K562 (cell line): Measurements from ENCODE around the gene ANO9.

Experiments
- CREB1 ChIP-seq, 2 experiments: sonication (generic) in 1 of 2; formaldehyde crosslinking in 1 of 2; IDR thresholded peaks; 2 replicates each; pipeline versions ENCODE4 v1.6.1 to v1.8.0; 2012 to 2022; ENCODE audit warnings: inconsistent platforms in 1 of 2, mild to moderate bottlenecking in 1 of 2, missing genetic modification reagents in 1 of 2, moderate library complexity in 1 of 2
- EZH2 ChIP-seq: IDR thresholded peaks from 2 replicates; pipeline ENCODE4 v1.6.1; 2012; ENCODE audit warnings: low read depth, mild to moderate bottlenecking, inconsistent platforms, low read length, borderline replicate concordance
- FOXA3 ChIP-seq, 2 experiments: fragments of 450-650 bp in 1 of 2; sonication (generic) in 1 of 2; formaldehyde crosslinking; IDR thresholded peaks in 1 of 2; conservative IDR thresholded peaks in 1 of 2; 2 replicates each; pipeline versions ENCODE4 v1.4.0 to v1.8.0; 2020 to 2022; ENCODE audit warnings: mild to moderate bottlenecking in 2 of 2, missing genetic modification reagents in 1 of 2
- IRF2 ChIP-seq: sonication (generic); formaldehyde crosslinking; IDR thresholded peaks from 2 replicates; pipeline ENCODE4 v1.8.1; 2022; ENCODE audit warnings: mild to moderate bottlenecking, missing genetic modification reagents
- MBD2 ChIP-seq: sonication (generic); IDR thresholded peaks from 2 replicates; pipeline ENCODE4 v1.6.1; 2016; ENCODE audit warnings: low read depth, borderline replicate concordance
- NCOA1 ChIP-seq: fragments of 450-650 bp; IDR thresholded peaks from 2 replicates; pipeline ENCODE4 v1.6.1; 2016; ENCODE audit warnings: low read depth
- PHB2 ChIP-seq: fragments of 450-650 bp; IDR thresholded peaks from 2 replicates; pipeline ENCODE4 v1.6.1; 2017; ENCODE audit warnings: low read depth
- POLR2A ChIP-seq: fragments of 450-650 bp; conservative IDR thresholded peaks from 2 replicates; pipeline ENCODE4 v1.6.1; 2016
- SP2 ChIP-seq: IDR thresholded peaks from 2 replicates; pipeline ENCODE4 v1.6.1; 2011; ENCODE audit warnings: mild to moderate bottlenecking, low read depth, low read length, moderate library complexity; ENCODE audit not compliant: poor library complexity, severe bottlenecking; ENCODE audit errors: extremely low read depth
- TCF7 ChIP-seq: sonication (generic); IDR thresholded peaks from 2 replicates; pipeline ENCODE4 v1.6.1; 2016; ENCODE audit warnings: antibody characterized with exemption, borderline replicate concordance

GRCh38 chr11:462107-462890 is 20.5 kb upstream of the ANO9 start:
- TF ChIP-seq NCOA1 (no peak), PHB2 (no peak), FOXA3 (CRISPR knock-in tag; conservative IDR thresholded peaks at IDR 0.05 in 1 of 2, IDR thresholded peaks at IDR 0.05 in 1 of 2) (no peak), POLR2A (no peak), IRF2 (CRISPR knock-in tag) (no peak), SP2 (no peak), CREB1 (IDR thresholded peaks at IDR 0.05) (no peak), CREB1 (CRISPR knock-in tag; IDR thresholded peaks at IDR 0.05) (no peak), MBD2 (no peak), TCF7 (no peak), EZH2 (no peak)
